Nephron progenitor cell (in vitro differentiated cells): ENCODE measurements around the gene ACTN3.

ENCODE experiments used
- DNase-seq: peaks from one replicate; pipeline ENCODE4 v3.0.0; 2021
- H3K27ac Mint-ChIP-seq: 2 replicates; pipeline ENCODE4 v1.8.0; 2021; ENCODE audit warnings: mild to moderate bottlenecking, moderate library complexity, mixed read lengths
- H3K27me3 Mint-ChIP-seq: 2 replicates; pipeline ENCODE4 v1.8.0; 2021; ENCODE audit warnings: mild to moderate bottlenecking, low read depth, mixed read lengths; ENCODE audit not compliant: poor library complexity
- H3K36me3 Mint-ChIP-seq: 2 replicates; pipeline ENCODE4 v1.8.0; 2021; ENCODE audit warnings: low read depth, mixed read lengths
- H3K4me1 Mint-ChIP-seq: 2 replicates; pipeline ENCODE4 v1.8.0; 2021; ENCODE audit warnings: mixed read lengths
- H3K4me3 Mint-ChIP-seq: 2 replicates; pipeline ENCODE4 v1.8.0; 2021; ENCODE audit warnings: mild to moderate bottlenecking, moderate library complexity, mixed read lengths
- H3K9me3 Mint-ChIP-seq: 2 replicates; pipeline ENCODE4 v1.8.0; 2021; ENCODE audit warnings: mild to moderate bottlenecking, moderate library complexity, mixed read lengths
- CTCF ChIP-seq: fragments of 200-600 bp; sonication (generic); IDR thresholded peaks from 2 replicates; pipeline ENCODE4 v1.5.0; 2021; ENCODE audit warnings: antibody characterized with exemption

ACTN3 gene

GRCh38 chr11:66559142-66559865, 12.6 kb downstream of the ACTN3 start:
- no peak overlapping the region for H3K27ac Mint-ChIP-seq
- TF ChIP-seq CTCF: no peak
- H3K4me3 Mint-ChIP-seq: no peak overlapping the region
- H3K9me3 Mint-ChIP-seq: no peaks in the 10 kb centered on the region
- DNase-seq: no peak
- no peaks in the 10 kb centered on the region for H3K27me3 Mint-ChIP-seq
- peaks cover 1% of the 10 kb centered on the region for H3K4me1 Mint-ChIP-seq
- peaks cover 49% of the 10 kb centered on the region for H3K36me3 Mint-ChIP-seq

DNA sequence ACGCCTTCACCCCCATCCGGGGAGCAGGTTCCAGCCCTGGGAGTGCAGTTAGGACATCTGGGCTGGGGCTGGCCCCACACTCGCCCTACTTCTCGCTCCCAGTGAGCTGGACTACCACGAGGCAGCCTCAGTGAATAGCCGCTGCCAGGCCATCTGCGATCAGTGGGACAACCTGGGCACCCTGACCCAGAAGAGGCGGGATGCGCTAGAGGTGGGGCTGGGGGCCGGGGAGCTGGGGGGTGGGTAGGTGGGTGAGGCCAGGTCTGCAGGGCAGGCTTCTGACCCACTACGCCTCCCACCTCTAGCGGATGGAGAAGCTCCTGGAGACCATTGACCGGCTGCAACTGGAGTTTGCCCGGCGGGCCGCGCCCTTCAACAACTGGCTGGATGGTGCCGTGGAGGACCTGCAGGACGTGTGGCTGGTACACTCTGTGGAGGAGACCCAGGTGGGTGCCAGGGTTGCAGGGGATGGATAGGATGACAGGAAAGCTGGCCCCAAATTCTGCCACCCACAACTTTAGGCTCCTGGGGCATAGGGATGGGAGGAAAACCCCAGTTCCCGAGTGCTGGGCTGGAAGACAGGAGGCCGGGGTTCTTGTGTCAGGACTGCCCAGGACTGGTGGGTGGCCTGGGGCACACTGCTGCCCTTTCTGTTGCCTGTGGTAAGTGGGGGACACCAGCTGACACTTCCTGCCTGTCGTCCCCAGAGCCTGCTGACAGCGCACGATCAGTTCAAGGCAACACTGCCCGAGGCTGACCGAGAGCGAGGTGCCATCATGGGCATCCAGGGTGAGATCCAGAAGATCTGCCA, 13.4 kb downstream of the ACTN3 start:
- H3K4me3 Mint-ChIP-seq: no peak overlapping the region
- no peak overlapping the region for H3K27ac Mint-ChIP-seq
- H3K27me3 Mint-ChIP-seq: no peaks in the 10 kb centered on the region
- no peaks in the 10 kb centered on the region for H3K9me3 Mint-ChIP-seq
- H3K4me1 Mint-ChIP-seq: peaks cover 8% of the 10 kb centered on the region
- H3K36me3 Mint-ChIP-seq: peaks cover 42% of the 10 kb centered on the region
- DNase-seq: no peak
- TF ChIP-seq CTCF: no peak

DNA sequence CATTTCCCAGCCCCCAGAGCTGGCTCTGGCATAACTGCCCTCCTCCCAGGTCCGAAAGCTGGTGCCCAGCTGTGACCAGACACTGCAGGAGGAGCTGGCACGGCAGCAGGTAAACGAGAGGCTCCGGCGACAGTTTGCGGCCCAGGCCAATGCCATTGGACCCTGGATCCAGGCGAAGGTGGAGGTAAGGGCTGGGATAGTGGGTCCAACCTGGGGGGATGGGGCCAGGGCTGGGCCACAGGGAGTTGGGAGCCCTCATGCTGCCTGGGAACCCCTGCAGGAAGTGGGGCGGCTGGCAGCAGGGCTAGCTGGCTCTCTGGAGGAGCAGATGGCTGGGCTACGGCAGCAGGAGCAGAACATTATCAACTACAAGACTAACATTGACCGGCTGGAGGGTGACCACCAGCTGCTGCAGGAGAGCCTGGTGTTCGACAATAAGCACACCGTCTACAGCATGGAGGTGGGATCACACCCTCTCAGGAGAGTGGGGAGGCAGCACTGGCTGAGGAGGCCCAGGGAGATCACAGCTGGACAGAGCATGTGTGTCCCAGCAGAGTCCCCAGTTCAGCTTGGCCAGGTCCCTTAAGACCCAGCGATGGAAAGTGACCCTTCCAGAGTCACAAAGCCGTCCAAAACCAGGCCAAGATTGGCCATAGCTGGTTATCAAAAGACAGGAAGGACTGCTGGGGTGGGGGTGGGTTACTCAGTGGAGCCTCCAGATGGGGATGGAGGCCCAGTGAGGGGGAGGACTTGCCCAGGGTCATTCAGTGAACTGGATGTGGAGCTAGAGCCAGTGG, 14.7 kb downstream of the ACTN3 start:
- no peak for DNase-seq
- Mint-ChIP-seq H3K36me3 (peaks cover 29% of the 10 kb centered on the region), H3K4me1 (peaks cover 8% of the 10 kb centered on the region), H3K27ac (no peak overlapping the region), H3K27me3 (no peaks in the 10 kb centered on the region), H3K4me3 (no peak overlapping the region), H3K9me3 (no peaks in the 10 kb centered on the region)
- no peak for TF ChIP-seq CTCF

DNA sequence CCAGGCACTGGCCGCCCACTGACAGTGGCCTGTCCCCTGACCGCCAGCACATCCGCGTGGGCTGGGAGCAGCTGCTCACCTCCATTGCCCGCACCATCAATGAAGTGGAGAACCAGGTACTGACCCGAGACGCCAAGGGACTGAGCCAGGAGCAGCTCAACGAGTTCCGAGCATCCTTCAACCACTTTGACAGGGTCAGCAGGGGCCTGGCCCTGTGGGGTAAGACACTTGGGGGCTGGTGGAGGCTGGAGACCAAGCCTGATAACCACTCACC, 15.2 kb downstream of the ACTN3 start:
- DNase-seq: no peak
- H3K36me3 Mint-ChIP-seq: peaks cover 28% of the 10 kb centered on the region
- TF ChIP-seq CTCF: no peak
- H3K27ac Mint-ChIP-seq: no peak overlapping the region
- peaks cover 8% of the 10 kb centered on the region for H3K4me1 Mint-ChIP-seq
- no peak overlapping the region for H3K4me3 Mint-ChIP-seq
- no peaks in the 10 kb centered on the region for H3K9me3 Mint-ChIP-seq
- no peaks in the 10 kb centered on the region for H3K27me3 Mint-ChIP-seq

GRCh38 chr11:66562275-66562674, 15.6 kb downstream of the ACTN3 start:
- no peak for TF ChIP-seq CTCF
- peaks cover under 1% of the 10 kb centered on the region for H3K27me3 Mint-ChIP-seq
- DNase-seq: no peak
- peaks cover 25% of the 10 kb centered on the region for H3K36me3 Mint-ChIP-seq
- H3K4me3 Mint-ChIP-seq: no peak overlapping the region
- peaks cover 8% of the 10 kb centered on the region for H3K4me1 Mint-ChIP-seq
- no peak overlapping the region for H3K27ac Mint-ChIP-seq
- H3K9me3 Mint-ChIP-seq: no peaks in the 10 kb centered on the region
